ENCODE data around the gene PTPN12.
"Not testable (repeated sequence)": the region's sequence is repeated elsewhere in the genome, so short reads cannot be mapped to it uniquely, and the experiment has no call there.

Gene PTPN12

DNA sequence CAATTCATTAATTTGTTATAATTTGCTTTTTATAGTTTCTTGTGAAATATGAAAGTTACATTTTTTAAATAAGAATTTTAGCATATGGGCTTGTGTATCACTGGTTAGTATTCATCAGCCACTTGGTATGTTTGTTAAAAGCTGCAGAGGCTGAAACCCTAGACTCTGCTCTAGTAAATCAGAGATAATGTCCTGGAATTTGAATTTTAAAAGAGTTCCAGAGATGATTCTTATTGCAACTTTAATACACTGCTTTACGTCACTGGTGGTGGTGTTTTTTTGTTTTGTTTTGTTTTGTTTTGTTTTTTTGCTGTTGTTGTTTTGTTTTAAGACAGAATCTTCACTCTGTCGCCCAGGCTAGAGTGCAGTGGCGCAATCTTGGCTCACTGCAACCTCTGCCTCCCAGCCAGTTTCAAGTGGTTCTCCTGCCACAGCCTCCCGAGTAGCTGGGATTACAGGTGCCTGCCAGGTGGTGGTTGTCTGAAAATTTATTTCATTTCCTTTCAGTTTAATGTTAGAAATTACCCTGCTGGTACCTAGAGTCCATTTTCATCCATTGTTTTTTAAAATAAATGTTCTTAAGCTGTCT is 43.8 kb downstream of the PTPN12 start:
- no peak for DNase-seq (ENCODE audit: low spot score)

DNA sequence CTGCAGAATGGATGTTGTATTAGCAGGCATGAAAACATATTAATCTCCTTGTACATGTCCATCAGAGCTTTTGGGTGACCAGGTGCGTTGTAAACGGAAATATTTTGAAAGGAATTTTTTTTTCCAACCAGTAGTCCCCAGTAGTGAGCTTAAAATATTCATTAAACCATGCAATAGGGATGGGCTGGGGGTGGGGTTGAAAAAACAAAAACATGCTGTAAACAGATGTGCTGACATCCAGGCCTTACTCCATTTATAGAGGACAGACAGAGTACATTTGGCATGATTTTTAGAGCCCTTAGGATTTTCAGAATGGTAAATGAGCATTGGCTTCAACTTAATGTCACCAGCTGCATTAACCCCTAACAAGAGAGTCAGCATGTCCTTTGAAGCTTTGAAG is 50.2 kb downstream of the PTPN12 start:
- no peak for DNase-seq (ENCODE audit: low spot score)

- DNase-seq (ENCODE audit: low spot score): no peak
These were observed 63.9 kb downstream of the PTPN12 start for GRCh38 chr7:77600952-77601351.

GRCh38 chr7:77606562-77606961 is 69.5 kb downstream of the PTPN12 start:
- DNase-seq (ENCODE audit: low spot score): no peak

- DNase-seq (ENCODE audit: low spot score): no peak
These were observed 82.2 kb downstream of the PTPN12 start for GRCh38 chr7:77619314-77619713.

- no peak for DNase-seq (ENCODE audit: low spot score)
These were observed 89.7 kb downstream of the PTPN12 start for GRCh38 chr7:77626586-77627308.

DNA sequence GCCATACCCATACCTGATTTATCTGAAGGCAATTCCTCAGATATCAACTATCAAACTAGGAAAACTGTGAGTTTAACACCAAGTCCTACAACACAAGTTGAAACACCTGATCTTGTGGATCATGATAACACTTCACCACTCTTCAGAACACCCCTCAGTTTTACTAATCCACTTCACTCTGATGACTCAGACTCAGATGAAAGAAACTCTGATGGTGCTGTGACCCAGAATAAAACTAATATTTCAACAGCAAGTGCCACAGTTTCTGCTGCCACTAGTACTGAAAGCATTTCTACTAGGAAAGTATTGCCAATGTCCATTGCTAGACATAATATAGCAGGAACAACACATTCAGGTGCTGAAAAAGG is 90.2 kb downstream of the PTPN12 start:
- no peak for DNase-seq (ENCODE audit: low spot score)

GRCh38 chr7:77629797-77630196 is 92.7 kb downstream of the PTPN12 start:
- no peak for DNase-seq (ENCODE audit: low spot score)

DNA sequence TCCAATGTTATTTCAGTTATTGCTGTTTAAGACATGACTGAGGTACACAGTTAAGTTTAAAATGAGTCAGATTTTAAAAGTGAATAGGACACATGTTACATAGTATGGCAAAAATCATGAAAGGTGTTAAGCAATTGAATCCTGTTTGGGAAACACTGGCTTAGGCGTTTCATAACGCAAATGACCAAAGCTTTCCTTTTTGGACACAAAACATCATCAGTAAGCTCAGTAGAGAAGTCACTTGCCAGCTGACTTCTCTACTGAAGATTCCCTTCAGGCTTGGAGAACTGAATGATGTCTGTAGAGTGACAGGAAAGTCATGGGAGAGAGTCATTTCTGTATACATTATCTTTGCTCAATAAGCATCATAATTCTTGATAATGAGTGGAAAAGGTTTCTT is 94.7 kb downstream of the PTPN12 start:
- no peak for DNase-seq (ENCODE audit: low spot score)

- DNase-seq (ENCODE audit: low spot score): no peak
These were observed 107.7 kb downstream of the PTPN12 start for GRCh38 chr7:77644774-77645173.

GRCh38 chr7:77648742-77649338 is 111.7 kb downstream of the PTPN12 start:
- no peak for DNase-seq (ENCODE audit: low spot score)

- DNase-seq (ENCODE audit: low spot score): no peak
These were observed 112.7 kb downstream of the PTPN12 start for GRCh38 chr7:77649716-77650349.

GRCh38 chr7:77651575-77652162 is 114.6 kb downstream of the PTPN12 start:
- peak; percentile 44 for DNase-seq (ENCODE audit: low spot score)

DNA sequence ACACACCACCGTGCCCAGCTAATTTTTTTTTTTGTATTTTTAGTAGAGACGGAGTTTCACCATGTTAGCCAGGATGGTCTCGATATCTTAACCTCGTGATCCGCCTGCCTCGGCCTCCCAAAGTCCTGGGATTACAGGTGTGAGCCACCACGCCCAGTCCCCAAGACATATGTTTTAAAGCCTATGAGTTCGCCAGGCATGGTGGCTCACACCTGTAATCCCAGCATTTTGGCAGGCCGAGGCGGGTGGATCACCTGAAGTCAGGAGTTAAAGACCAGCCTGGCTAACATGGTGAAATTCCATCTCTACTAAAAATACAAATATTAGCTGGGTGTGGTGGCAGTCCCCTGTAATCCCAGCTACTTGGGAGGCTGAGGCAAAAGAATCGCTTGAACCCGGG is 115.7 kb downstream of the PTPN12 start:
- DNase-seq (ENCODE audit: low spot score): not testable (repeated sequence)

- no peak for DNase-seq (ENCODE audit: low spot score)
These were observed 116.5 kb downstream of the PTPN12 start for GRCh38 chr7:77653572-77653971.

- no peak for DNase-seq (ENCODE audit: low spot score)
These were observed 118.3 kb downstream of the PTPN12 start for GRCh38 chr7:77655356-77655755.

DNA sequence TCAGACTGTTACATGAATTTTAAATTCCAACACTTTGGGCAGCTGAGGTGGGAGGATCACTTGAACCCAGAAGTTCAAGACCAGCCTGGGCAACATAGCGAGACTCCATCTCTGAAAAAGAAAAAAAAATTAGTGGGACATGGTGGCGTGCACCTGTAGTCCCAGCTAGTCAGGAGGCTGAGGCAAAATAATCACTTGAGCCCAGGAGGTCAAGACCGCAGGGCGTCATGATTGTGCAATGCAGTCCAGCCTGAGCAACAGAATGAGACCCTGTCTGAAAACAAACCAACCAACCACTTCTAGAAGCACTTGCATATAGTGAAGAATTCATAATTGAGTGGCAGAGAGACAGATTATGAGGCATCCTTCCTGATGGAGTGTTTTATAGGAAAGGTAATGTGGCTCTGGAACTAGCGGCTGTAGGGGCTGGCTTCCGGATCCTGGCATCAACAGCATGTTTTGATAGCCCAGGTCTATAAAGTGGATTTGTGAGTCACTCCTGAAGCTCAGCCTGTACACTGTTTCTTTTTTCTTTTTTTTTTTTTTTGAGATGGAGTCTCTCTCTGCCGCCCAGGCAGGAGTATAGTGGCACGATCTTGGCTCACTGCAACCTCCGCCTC is 118.9 kb downstream of the PTPN12 start:
- no peak for DNase-seq (ENCODE audit: low spot score)

DNA sequence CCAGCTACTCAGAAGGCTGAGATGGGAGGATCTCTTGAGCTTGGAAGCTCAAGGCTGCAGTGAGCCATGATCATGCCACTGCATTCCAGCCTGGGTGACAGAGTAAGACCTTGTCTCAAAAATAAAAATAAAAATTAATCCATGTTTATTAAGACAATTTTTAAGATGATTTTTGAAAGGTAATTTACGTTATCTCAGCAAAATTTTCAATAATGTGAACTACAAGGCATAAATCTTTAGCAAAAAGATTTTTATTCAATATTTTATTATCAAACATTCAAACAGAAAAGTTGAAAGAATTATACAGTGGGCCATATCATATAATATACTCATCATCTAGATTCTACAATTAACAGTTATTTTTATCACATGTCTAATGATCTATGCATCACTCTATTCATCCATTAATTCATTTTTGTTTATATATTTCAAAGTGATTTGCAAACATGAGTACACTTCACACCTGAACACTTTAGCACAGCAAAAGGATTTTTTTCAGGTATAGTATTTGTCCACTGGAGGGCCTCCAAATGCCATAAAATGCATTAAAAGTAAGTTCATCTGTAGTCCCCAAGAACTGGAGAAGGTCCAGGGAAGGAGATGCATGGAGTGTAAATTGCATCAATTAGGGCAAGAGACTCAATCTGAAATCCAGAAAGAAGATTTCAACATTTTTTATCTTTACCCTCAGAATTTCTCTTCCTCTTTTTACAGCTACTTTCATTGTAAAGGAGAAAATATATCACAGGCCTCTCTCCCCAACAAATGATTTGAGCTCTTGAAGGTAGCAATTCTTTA is 120.5 kb downstream of the PTPN12 start:
- DNase-seq (ENCODE audit: low spot score): peak; percentile 64

DNA sequence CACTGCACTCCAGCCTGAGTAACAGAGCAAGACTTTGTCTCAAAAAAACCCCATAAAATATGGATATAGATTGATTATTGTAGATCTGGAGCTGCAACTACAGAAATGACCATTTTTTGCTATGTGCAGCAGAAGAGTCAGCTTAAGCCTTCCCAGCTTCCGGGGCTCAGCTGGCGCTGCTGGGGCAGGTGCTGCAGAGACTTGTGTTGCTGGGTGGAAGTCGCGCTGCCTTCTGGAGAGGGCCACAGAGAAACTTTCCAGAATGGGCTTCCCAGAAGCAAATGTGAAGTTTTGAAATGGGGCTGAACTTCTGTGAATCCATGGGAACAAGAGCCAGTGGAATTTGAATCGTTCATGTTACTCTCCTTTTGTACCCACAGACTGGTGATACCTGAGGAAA is 121.8 kb downstream of the PTPN12 start:
- DNase-seq (ENCODE audit: low spot score): no peak

- no peak for DNase-seq (ENCODE audit: low spot score)
These were observed 124.7 kb downstream of the PTPN12 start for GRCh38 chr7:77661816-77662215.

DNA sequence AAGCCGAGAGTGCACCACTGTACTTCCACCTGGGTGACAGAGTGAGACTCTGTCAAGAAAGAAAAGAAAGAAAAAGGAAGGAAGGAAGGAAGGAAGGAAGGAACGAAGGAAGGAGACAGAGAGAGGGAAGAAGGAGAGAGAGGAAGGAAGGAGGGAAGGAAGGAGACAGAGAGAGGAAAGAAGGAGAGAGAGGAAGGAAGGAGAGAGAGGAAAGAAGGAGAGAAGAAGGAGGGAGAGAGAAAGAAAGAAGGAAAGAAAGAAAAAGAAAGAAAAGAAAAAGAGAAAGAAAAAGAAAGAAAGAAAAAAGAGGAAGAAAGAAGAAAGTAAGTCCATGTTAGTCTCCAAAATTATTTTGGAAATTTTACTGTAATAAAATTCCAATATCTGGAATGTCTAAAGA is 125.8 kb downstream of the PTPN12 start:
- no peak for DNase-seq (ENCODE audit: low spot score)

GRCh38 chr7:77664715-77665114 is 127.6 kb downstream of the PTPN12 start:
- no peak for DNase-seq (ENCODE audit: low spot score)

Measured in LoVo (cell line).